ENCODE data around the gene PRKN. TPM values are rescaled to one million over a fixed set of nuclear protein-coding genes. Genes with fewer than 3 reads are reported as not detected.

The PRKN gene
- total RNA-seq, 4 donors from 2014 or later: 4.5 to 12.3 (median 9.0) TPM

GRCh38 chr6:161772176-161772575 is 955.4 kb downstream of the PRKN start:
- Histone ChIP-seq H3K27ac (no peak overlapping the region), H3K27me3 (no peaks in the 10 kb centered on the region), H3K9me3 (no peaks in the 10 kb centered on the region), H3K36me3 (no peaks in the 10 kb centered on the region), H3K4me1 (no peaks in the 10 kb centered on the region), H3K4me3 (no peak overlapping the region)
- 76 to 88% methylated on average over 5 to 7 of the region's 7 CpGs for WGBS, 2 donors (ENCODE audit: low coverage in 1 of 2)
- DNase-seq: no peak
- intact Hi-C loops (cut with DNase I; ENCODE audit: low total_unique reads): no loop called here
- in situ Hi-C loops (cut with MboI; ENCODE audit: low pct_ligation_motif_present in 1 of 4, low pct_unique_long_range_greater_than_20kb in 1 of 4, low sequenced_read_pairs in 3 of 4): no loop called here
- TF ChIP-seq POLR2AphosphoS5 (IDR thresholded peaks at IDR 0.05) (no peak), POLR2A (IDR thresholded peaks at IDR 0.05) (no peak), EP300 (IDR thresholded peaks at IDR 0.05; ENCODE audit: low read depth) (no peak)
- TF ChIP-seq, protein P1, sequence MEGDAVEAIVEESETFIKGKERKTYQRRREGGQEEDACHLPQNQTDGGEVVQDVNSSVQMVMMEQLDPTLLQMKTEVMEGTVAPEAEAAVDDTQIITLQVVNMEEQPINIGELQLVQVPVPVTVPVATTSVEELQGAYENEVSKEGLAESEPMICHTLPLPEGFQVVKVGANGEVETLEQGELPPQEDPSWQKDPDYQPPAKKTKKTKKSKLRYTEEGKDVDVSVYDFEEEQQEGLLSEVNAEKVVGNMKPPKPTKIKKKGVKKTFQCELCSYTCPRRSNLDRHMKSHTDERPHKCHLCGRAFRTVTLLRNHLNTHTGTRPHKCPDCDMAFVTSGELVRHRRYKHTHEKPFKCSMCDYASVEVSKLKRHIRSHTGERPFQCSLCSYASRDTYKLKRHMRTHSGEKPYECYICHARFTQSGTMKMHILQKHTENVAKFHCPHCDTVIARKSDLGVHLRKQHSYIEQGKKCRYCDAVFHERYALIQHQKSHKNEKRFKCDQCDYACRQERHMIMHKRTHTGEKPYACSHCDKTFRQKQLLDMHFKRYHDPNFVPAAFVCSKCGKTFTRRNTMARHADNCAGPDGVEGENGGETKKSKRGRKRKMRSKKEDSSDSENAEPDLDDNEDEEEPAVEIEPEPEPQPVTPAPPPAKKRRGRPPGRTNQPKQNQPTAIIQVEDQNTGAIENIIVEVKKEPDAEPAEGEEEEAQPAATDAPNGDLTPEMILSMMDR (IDR thresholded peaks at IDR 0.05): no peak

- Histone ChIP-seq H3K4me3 (no peak overlapping the region), H3K4me1 (no peaks in the 10 kb centered on the region), H3K36me3 (no peaks in the 10 kb centered on the region), H3K9me3 (no peaks in the 10 kb centered on the region), H3K27ac (no peak overlapping the region), H3K27me3 (no peaks in the 10 kb centered on the region)
- no peak for DNase-seq
- TF ChIP-seq, protein P1 (IDR thresholded peaks at IDR 0.05): no peak
- TF ChIP-seq EP300 (IDR thresholded peaks at IDR 0.05; ENCODE audit: low read depth) (no peak), POLR2A (IDR thresholded peaks at IDR 0.05) (no peak), POLR2AphosphoS5 (IDR thresholded peaks at IDR 0.05) (no peak)
- WGBS, 2 donors (ENCODE audit: low coverage in 1 of 2): 73 to 80% methylated on average over 5 to 6 of the region's 6 CpGs
- intact Hi-C loops (cut with DNase I; ENCODE audit: low total_unique reads) (no loop called here), in situ Hi-C loops (cut with MboI; ENCODE audit: low pct_ligation_motif_present in 1 of 4, low pct_unique_long_range_greater_than_20kb in 1 of 4, low sequenced_read_pairs in 3 of 4) (no loop called here)
These were observed 965.6 kb downstream of the PRKN start for GRCh38 chr6:161761966-161762365.

GRCh38 chr6:161755080-161755479 is 972.5 kb downstream of the PRKN start:
- intact Hi-C loops (cut with DNase I; ENCODE audit: low total_unique reads): no loop called here

DNA sequence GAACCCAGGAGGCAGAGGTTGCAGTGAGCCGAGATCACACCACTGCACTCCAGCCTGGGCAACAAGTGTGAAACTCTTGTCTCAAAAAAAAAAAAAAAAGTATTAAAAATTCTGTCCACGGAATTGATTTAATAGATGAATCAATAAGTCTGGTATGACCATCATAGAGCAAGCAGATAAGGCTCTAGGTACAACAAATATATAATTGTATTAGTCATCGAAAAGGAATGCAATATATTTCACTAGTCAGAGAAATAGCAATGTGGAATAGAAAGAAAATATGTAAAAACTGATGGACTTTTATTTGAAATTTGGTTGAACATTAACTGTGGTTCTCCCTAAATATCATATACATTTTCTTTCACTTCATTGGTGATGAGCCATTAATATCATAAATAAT is 976.9 kb downstream of the PRKN start:
- no peak for DNase-seq
- Histone ChIP-seq H3K27me3 (no peaks in the 10 kb centered on the region), H3K9me3 (no peaks in the 10 kb centered on the region), H3K4me1 (no peaks in the 10 kb centered on the region), H3K4me3 (no peak overlapping the region), H3K27ac (no peak overlapping the region), H3K36me3 (no peaks in the 10 kb centered on the region)
- WGBS, 2 donors (ENCODE audit: low coverage in 1 of 2): 87% methylated on average over 2 to 3 of the region's 3 CpGs
- intact Hi-C loops (cut with DNase I; ENCODE audit: low total_unique reads) (no loop called here), in situ Hi-C loops (cut with MboI; ENCODE audit: low pct_ligation_motif_present in 1 of 4, low pct_unique_long_range_greater_than_20kb in 1 of 4, low sequenced_read_pairs in 3 of 4) (no loop called here)
- TF ChIP-seq EP300 (IDR thresholded peaks at IDR 0.05; ENCODE audit: low read depth) (no peak), POLR2AphosphoS5 (IDR thresholded peaks at IDR 0.05) (no peak), POLR2A (IDR thresholded peaks at IDR 0.05) (no peak)
- TF ChIP-seq, protein P1 (IDR thresholded peaks at IDR 0.05): no peak

More at GRCh38 chr6:161755080-161755479, 972.5 kb downstream of the PRKN start:
- DNase-seq: no peak
- TF ChIP-seq POLR2A (IDR thresholded peaks at IDR 0.05) (no peak), POLR2AphosphoS5 (IDR thresholded peaks at IDR 0.05) (no peak), EP300 (IDR thresholded peaks at IDR 0.05; ENCODE audit: low read depth) (no peak)
- TF ChIP-seq, protein P1 (IDR thresholded peaks at IDR 0.05): no peak
- H3K27me3 ChIP-seq: no peaks in the 10 kb centered on the region
- H3K36me3 ChIP-seq: no peaks in the 10 kb centered on the region
- H3K27ac ChIP-seq: no peak overlapping the region
- 66 to 67% methylated on average over 4 to 5 of the region's 5 CpGs for WGBS, 2 donors (ENCODE audit: low coverage in 1 of 2)
- no peaks in the 10 kb centered on the region for H3K9me3 ChIP-seq
- in situ Hi-C loops (cut with MboI; ENCODE audit: low pct_ligation_motif_present in 1 of 4, low pct_unique_long_range_greater_than_20kb in 1 of 4, low sequenced_read_pairs in 3 of 4): no loop called here
- no peak overlapping the region for H3K4me3 ChIP-seq
- H3K4me1 ChIP-seq: no peaks in the 10 kb centered on the region
